ENCODE results near the gene TPT1.
A peak's percentile ranks its signal among the peaks of the same experiment; 100 is the strongest.
"Not testable (repeated sequence)": the region's sequence is repeated elsewhere in the genome, so short reads cannot be mapped to it uniquely, and the experiment has no call there.

Gene TPT1

GRCh38 chr13:45367358-45367757 lies 26.4 kb upstream of the TPT1 start:
- DNase-seq (ENCODE audit: low read depth) = peak; percentile 69

GRCh38 chr13:45365558-45365885 lies 24.5 kb upstream of the TPT1 start:
- DNase-seq (ENCODE audit: low read depth) = no peak

GRCh38 chr13:45364876-45365557 lies 24.0 kb upstream of the TPT1 start:
- no peak for DNase-seq (ENCODE audit: low read depth)

GRCh38 chr13:45362939-45363338 lies 22.0 kb upstream of the TPT1 start:
- DNase-seq (ENCODE audit: low read depth) = no peak

- peak; percentile 23 for DNase-seq (ENCODE audit: low read depth)
Measured at GRCh38 chr13:45361596-45362206, 20.7 kb upstream of the TPT1 start.

DNA sequence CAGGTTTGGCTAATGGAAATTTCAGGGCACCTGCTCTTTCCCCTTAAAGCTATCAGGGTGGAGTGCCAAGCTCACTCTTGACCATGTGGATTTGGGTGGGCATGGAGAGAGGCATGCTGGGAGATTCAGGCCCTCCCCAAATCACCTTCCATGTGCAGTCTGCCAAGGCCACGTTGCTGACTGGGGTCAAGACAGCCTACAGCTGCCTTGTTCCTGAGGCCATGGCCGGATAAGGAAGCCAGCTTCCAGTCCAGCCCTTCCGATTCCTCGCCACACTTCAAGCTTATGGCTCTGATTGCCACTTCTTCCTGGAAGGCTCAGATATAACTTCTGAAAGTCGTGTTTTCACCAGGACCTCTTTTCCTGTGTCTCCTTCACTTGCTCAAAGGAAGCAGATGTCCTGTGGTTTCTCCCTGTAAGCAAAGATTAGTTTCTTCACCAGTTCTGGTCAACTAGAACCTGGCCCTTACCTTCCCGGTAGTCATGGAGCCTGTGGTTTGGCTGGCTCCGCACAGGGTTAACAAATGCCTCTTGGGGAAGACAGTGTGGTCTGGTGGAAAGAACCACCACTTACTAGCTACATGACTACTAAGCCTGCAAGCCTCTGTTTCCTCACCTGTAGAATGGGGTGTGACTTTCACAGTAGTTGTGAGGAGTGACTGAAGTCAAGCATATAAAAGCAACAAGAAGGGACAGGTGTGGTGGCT lies 16.1 kb upstream of the TPT1 start:
- DNase-seq (ENCODE audit: low read depth) = no peak

DNA sequence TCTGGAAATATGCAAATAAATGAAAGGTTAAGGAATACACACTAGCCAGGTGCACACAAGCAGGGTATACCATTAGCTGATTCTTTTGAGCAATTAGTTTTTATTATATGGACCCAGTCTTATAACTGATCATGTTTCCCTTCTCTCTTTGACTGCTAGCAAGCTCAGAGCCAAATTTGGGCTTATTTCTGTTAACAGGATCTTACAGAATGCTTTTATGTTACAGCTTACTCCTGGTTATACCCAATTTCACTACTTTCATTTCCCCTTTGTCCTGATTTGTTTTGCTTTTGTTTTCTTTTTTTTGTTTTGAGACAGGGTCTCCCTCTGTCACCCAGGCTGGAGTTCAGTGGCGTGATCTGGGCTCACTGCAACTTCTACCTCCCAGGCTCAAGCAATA lies 12.9 kb upstream of the TPT1 start:
- no peak for DNase-seq (ENCODE audit: low read depth)

- no peak for DNase-seq (ENCODE audit: low read depth)
Measured at GRCh38 chr13:45352031-45352430, 11.0 kb upstream of the TPT1 start.

GRCh38 chr13:45350152-45350551 lies 9.2 kb upstream of the TPT1 start:
- no peak for DNase-seq (ENCODE audit: low read depth)

- no peak for DNase-seq (ENCODE audit: low read depth)
Measured at GRCh38 chr13:45349438-45349837, 8.5 kb upstream of the TPT1 start.

DNA sequence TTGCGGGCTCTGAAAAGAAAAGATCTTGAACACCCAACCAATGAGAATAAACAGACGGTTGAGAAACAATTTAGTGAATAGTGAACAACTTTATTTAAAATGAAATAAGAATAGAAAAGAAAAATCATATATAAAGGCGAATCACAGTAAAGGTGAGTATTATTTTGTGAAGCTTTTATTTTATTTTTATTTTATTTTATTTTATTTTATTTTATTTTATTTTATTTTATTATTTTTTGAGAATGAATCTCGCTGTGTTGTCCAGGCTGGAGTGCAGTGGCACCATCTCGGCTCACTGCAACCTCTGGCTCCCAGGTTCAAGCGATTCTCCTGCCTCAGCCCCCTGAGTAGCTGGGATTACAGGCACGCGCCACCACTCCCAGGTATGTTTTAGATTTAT lies 3.1 kb upstream of the TPT1 start:
- not testable (repeated sequence) for DNase-seq (ENCODE audit: low read depth)

GRCh38 chr13:45343102-45343501 lies 2.1 kb upstream of the TPT1 start:
- not testable (repeated sequence) for DNase-seq (ENCODE audit: low read depth)

- DNase-seq (ENCODE audit: low read depth) = not testable (repeated sequence)
Measured at GRCh38 chr13:45342668-45343067, 1.7 kb upstream of the TPT1 start.

- no peak for DNase-seq (ENCODE audit: low read depth)
Measured at GRCh38 chr13:45341799-45342500, 967 bp upstream of the TPT1 start.

- no peak for DNase-seq (ENCODE audit: low read depth)
Measured at GRCh38 chr13:45340422-45341033, 455 bp downstream of the TPT1 start.

GRCh38 chr13:45339867-45340266 lies 1.1 kb downstream of the TPT1 start:
- DNase-seq (ENCODE audit: low read depth) = no peak

DNA sequence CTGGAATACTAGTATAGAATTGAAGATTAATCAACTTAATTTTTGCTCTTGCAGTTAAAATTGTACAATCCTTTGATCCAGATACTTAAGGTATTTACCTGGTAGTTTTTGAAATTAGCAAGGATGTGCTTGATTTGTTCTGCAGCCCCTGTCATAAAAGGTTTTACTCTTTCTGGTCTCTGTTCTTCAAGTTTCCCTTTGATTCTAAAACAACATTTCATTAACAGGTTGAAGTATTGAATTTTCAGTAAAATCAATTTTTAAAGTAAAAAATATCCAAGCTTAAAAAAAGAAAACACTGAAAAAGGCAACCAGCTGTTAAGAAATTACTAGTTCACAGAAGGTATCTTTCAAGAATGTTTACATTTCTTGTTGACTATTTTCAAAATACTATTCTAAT lies 1.6 kb downstream of the TPT1 start:
- no peak for DNase-seq (ENCODE audit: low read depth)

- DNase-seq (ENCODE audit: low read depth) = no peak
Measured at GRCh38 chr13:45337803-45338202, 3.2 kb downstream of the TPT1 start.

- no peak for DNase-seq (ENCODE audit: low read depth)
Measured at GRCh38 chr13:45337395-45337794, 3.6 kb downstream of the TPT1 start.

GRCh38 chr13:45336025-45336800 lies 4.8 kb downstream of the TPT1 start:
- no peak for DNase-seq (ENCODE audit: low read depth)

DNA sequence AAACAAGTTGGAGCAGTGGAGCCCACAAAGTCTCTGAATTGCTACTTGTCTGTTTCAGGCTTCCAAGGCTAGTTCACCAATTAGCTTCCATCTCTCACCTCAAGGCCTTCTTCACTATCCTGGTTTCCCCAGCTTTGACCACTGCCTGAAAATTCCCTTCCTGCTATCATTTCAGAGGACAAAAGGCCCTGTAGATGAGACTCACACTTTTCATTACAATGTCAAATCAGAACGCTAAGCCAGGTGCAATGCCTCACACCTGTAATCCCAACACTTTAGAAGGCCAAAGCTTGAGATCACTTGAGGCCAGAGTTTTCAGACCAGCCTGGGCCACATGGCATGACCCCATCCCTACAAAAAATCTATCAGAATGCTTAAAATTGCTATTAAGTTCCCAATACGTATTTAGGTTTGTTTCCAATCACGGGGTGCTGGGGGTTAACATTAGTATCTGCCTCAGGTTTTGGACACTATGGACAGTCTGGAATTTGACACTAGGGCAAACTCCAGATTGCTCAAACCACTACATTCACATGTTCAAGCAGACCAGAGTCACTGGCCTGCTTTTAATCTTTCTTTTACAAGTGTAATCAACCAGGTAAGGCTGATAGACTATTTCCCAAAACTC lies 5.5 kb downstream of the TPT1 start:
- no peak for DNase-seq (ENCODE audit: low read depth)

All from HS-5 (cell line).